HepG2 (cell line): Measurements from ENCODE around the gene NT5M. TPM values are rescaled to one million over a fixed set of nuclear protein-coding genes. Genes with fewer than 3 reads are reported as not detected.

Experiments
- ELF1 ChIP-seq: sonication (generic); formaldehyde crosslinking; IDR thresholded peaks from 2 replicates; pipeline ENCODE4 v1.4.0; 2020; ENCODE audit warnings: missing genetic modification reagents
- ELF4 ChIP-seq: sonication (generic); formaldehyde crosslinking; IDR thresholded peaks from 2 replicates; pipeline ENCODE4 v1.5.0; 2020; ENCODE audit warnings: missing genetic modification reagents, mild to moderate bottlenecking, moderate library complexity, borderline replicate concordance
- JUNB ChIP-seq: sonication (generic); formaldehyde crosslinking; IDR thresholded peaks from 2 replicates; pipeline ENCODE4 v1.8.0; 2022; ENCODE audit warnings: missing genetic modification reagents, mild to moderate bottlenecking, borderline replicate concordance
- KDM5B ChIP-seq: sonication (generic); formaldehyde crosslinking; IDR thresholded peaks from 2 replicates; pipeline ENCODE4 v1.4.0; 2020; ENCODE audit warnings: missing genetic modification reagents, mild to moderate bottlenecking, borderline replicate concordance
- MED13 ChIP-seq: sonication (generic); formaldehyde crosslinking; IDR thresholded peaks from 2 replicates; pipeline ENCODE4 v1.5.0; 2020; ENCODE audit warnings: missing genetic modification reagents
- MLX ChIP-seq: IDR thresholded peaks from 2 replicates; pipeline ENCODE4 v1.6.1; 2016
- MZF1 ChIP-seq: sonication (generic); formaldehyde crosslinking; IDR thresholded peaks from 2 replicates; pipeline ENCODE4 v1.8.1; 2023; ENCODE audit warnings: mild to moderate bottlenecking, missing genetic modification reagents, borderline replicate concordance
- NFIB ChIP-seq: sonication (generic); formaldehyde crosslinking; IDR thresholded peaks from 2 replicates; pipeline ENCODE4 v1.9.0; 2021; ENCODE audit warnings: missing genetic modification reagents, mild to moderate bottlenecking, borderline replicate concordance
- NFYC ChIP-seq: IDR thresholded peaks from 2 replicates; pipeline ENCODE4 v1.6.1; 2016; ENCODE audit warnings: missing genetic modification reagents, missing compliant biosample characterization
- PHF20 ChIP-seq: sonication (generic); formaldehyde crosslinking; IDR thresholded peaks from 2 replicates; pipeline ENCODE4 v1.5.0; 2020; ENCODE audit warnings: mild to moderate bottlenecking, missing genetic modification reagents
- SMAD3 ChIP-seq: sonication (generic); formaldehyde crosslinking; IDR thresholded peaks from 2 replicates; pipeline ENCODE4 v1.4.0; 2020; ENCODE audit warnings: missing genetic modification reagents
- SRY ChIP-seq: sonication (generic); formaldehyde crosslinking; IDR thresholded peaks from 2 replicates; pipeline ENCODE4 v1.8.0; 2022; ENCODE audit warnings: mild to moderate bottlenecking, missing genetic modification reagents
- ZBTB43 ChIP-seq: sonication (generic); formaldehyde crosslinking; conservative IDR thresholded peaks from 2 replicates; pipeline ENCODE4 v1.4.0; 2020; ENCODE audit warnings: missing genetic modification reagents
- ZNF260 ChIP-seq: sonication (generic); formaldehyde crosslinking; IDR thresholded peaks from 2 replicates; pipeline ENCODE4 v1.4.0; 2020; ENCODE audit warnings: missing genetic modification reagents, low read depth, mild to moderate bottlenecking, borderline replicate concordance
- ZNF547 ChIP-seq: sonication (generic); formaldehyde crosslinking; IDR thresholded peaks from 2 replicates; pipeline ENCODE4 v1.5.1; 2020; ENCODE audit warnings: mild to moderate bottlenecking, missing genetic modification reagents
- ZNF616 ChIP-seq: sonication (generic); formaldehyde crosslinking; IDR thresholded peaks from 2 replicates; pipeline ENCODE4 v1.5.0; 2020; ENCODE audit warnings: low read depth, mild to moderate bottlenecking, missing genetic modification reagents
- polyA plus RNA-seq, 8 experiments: library from polyadenylated mRNA; depleted of rRNA in 3 of 8; stranded (reverse) in 7 of 8; unstranded in 1 of 8; fragments of >200 nt; fragmentation: Illumina TruSeq in 4 of 8; extraction: Trizol in 4 of 8; gene quantifications; 2 replicates each; pipeline versions ENCODE4 v1.2.1 to v1.2.3, GENCODE V29; 2011 to 2016; ENCODE audit warnings: low read depth in 4 of 8, missing spikeins in 1 of 8, mixed read lengths in 1 of 8; ENCODE audit not compliant: insufficient read depth in 1 of 8
- total RNA-seq, 5 experiments: library from RNA; depleted of rRNA; stranded (reverse); fragments of >200 nt; fragmentation: Illumina TruSeq; extraction: Trizol; gene quantifications; 2 replicates each; pipeline ENCODE4 v1.2.3, GENCODE V29; 2016; ENCODE audit warnings: low read depth in 1 of 5
- TF ChIP-seq, protein P1 (sequence below): IDR thresholded peaks from 2 replicates; pipeline ENCODE4 v1.6.1; 2012; ENCODE audit warnings: low read length, improper control_type of control experiment
- TF ChIP-seq, protein P2 (sequence below): sonication (generic); formaldehyde crosslinking; IDR thresholded peaks from 2 replicates; pipeline ENCODE4 v1.4.0; 2020; ENCODE audit warnings: missing genetic modification reagents

The NT5M gene
- total and polyA plus RNA-seq, 2 of the 13 experiments (the other 11 are each of a cell fraction or from before 2014, with no cell fraction given), result 0.55 to 0.78 TPM

DNA sequence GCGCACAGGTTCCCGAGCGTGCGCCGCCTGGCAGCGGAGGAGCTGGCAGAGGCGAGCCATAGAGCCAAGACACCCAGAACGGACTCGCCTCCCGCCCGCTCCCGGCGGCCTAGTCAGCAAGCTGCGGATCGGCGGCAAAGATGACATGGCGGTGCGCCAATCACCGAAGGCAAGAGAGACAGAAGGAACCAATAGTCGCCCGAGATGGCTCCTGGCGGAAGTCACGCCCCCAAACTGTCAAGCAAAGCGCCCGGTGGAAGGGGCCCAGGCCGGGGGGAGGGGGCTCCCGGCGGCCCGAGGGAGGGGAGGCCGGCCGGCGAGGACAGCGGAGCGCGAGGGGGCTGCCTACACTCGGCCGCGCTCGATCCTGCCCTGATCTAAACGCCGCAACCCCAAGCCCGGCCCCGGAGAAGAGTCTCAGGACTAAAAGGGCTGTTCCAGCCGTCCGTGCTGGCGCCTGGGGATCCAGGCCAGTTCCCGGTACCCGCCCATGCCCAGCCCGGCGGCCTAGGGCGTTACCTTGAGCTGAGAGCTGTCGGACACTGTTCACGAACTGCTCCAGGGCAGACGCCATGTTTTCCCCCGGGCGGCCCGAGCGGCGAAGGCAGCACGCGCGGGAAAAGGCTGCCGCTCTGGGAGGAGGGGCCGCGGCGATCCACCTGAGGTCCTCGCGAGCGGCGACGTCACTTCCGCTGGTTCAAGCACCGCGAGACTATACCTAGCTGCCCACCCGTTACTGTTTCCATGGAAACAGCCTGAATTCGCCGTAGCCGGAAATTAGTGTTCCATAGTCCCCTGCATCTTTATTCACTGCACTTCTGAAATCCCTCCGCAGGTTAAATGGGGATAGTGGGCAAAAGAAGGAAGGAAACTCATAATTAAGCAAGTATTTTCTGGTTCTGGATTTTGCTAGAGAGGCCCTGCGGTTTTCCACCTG is 22.3 kb upstream of the NT5M start, which contains the start of gene COPS3 (continued):
- TF ChIP-seq, protein P1, sequence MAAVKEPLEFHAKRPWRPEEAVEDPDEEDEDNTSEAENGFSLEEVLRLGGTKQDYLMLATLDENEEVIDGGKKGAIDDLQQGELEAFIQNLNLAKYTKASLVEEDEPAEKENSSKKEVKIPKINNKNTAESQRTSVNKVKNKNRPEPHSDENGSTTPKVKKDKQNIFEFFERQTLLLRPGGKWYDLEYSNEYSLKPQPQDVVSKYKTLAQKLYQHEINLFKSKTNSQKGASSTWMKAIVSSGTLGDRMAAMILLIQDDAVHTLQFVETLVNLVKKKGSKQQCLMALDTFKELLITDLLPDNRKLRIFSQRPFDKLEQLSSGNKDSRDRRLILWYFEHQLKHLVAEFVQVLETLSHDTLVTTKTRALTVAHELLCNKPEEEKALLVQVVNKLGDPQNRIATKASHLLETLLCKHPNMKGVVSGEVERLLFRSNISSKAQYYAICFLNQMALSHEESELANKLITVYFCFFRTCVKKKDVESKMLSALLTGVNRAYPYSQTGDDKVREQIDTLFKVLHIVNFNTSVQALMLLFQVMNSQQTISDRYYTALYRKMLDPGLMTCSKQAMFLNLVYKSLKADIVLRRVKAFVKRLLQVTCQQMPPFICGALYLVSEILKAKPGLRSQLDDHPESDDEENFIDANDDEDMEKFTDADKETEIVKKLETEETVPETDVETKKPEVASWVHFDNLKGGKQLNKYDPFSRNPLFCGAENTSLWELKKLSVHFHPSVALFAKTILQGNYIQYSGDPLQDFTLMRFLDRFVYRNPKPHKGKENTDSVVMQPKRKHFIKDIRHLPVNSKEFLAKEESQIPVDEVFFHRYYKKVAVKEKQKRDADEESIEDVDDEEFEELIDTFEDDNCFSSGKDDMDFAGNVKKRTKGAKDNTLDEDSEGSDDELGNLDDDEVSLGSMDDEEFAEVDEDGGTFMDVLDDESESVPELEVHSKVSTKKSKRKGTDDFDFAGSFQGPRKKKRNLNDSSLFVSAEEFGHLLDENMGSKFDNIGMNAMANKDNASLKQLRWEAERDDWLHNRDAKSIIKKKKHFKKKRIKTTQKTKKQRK, result no peak
- TF ChIP-seq ZNF616 (CRISPR knock-in tag) (0 out of 2 replicates have a peak, but pooled peaks have one; percentile 19), ELF1 (CRISPR knock-in tag) (peak; percentile 77), PHF20 (peak; percentile 79), SRY (CRISPR knock-in tag) (peak; percentile 49; the same call in 1 of the 2 replicates), KDM5B (CRISPR knock-in tag) (peak; percentile 84), MLX (no peak), NFYC (CRISPR knock-in tag) (peak; percentile 92), JUNB (CRISPR knock-in tag) (no peak), SMAD3 (CRISPR knock-in tag) (no peak), ELF4 (peak; percentile 71; the same call in 1 of the 2 replicates), MZF1 (CRISPR knock-in tag) (0 out of 2 replicates have a peak, but pooled peaks have one; percentile 32), ZNF547 (CRISPR knock-in tag) (peak; percentile 90), ZNF260 (no peak), NFIB (CRISPR knock-in tag) (no peak), MED13 (no peak), ZBTB43 (CRISPR knock-in tag) (peak; percentile 36; the same call in 1 of the 2 replicates)
- TF ChIP-seq, protein P2, sequence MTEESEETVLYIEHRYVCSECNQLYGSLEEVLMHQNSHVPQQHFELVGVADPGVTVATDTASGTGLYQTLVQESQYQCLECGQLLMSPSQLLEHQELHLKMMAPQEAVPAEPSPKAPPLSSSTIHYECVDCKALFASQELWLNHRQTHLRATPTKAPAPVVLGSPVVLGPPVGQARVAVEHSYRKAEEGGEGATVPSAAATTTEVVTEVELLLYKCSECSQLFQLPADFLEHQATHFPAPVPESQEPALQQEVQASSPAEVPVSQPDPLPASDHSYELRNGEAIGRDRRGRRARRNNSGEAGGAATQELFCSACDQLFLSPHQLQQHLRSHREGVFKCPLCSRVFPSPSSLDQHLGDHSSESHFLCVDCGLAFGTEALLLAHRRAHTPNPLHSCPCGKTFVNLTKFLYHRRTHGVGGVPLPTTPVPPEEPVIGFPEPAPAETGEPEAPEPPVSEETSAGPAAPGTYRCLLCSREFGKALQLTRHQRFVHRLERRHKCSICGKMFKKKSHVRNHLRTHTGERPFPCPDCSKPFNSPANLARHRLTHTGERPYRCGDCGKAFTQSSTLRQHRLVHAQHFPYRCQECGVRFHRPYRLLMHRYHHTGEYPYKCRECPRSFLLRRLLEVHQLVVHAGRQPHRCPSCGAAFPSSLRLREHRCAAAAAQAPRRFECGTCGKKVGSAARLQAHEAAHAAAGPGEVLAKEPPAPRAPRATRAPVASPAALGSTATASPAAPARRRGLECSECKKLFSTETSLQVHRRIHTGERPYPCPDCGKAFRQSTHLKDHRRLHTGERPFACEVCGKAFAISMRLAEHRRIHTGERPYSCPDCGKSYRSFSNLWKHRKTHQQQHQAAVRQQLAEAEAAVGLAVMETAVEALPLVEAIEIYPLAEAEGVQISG (CRISPR knock-in tag), result peak; percentile 84
